GM12878 (cell line): ENCODE measurements around the gene NDNF. TPM values are rescaled to one million over a fixed set of nuclear protein-coding genes. Genes with fewer than 3 reads are reported as not detected.

Experiments used
- ATAC-seq: fragments of 200-7000 bp; cut with Tn5 transposase; 3 replicates; pipeline ENCODE4 v1.9.1; 2020; ENCODE audit warnings: mild to moderate bottlenecking, moderate library complexity
- BruUV-seq: library from RNA; stranded (reverse); fragments of 400-500 nt; replicated peaks from 2 replicates; lab custom pipeline; 2021; lab: Mats Ljungman, UMichigan
- CTCF ChIA-PET: fragments of 300-600 bp; sonication (Branson Sonifier 250); formaldehyde crosslinking; extraction: SDS; loops from one replicate; lab custom pipeline; 2021; ENCODE audit warnings: inconsistent platforms; lab: Yijun Ruan, JAX
- POLR2A ChIA-PET: fragments of 350-600 bp; formaldehyde crosslinking; extraction: SDS; loops from one replicate; lab custom pipeline; 2021; ENCODE audit warnings: inconsistent platforms; lab: Charles Lee
- RAD21 ChIA-PET: fragments of 300-600 bp; sonication (Branson Sonifier 250); formaldehyde crosslinking; loops from one replicate; lab custom pipeline; 2023; ENCODE audit warnings: antibody characterized with exemption; ENCODE audit not compliant: unreplicated experiment; lab: Charles Lee
- SMC1A ChIA-PET: fragments of 300-600 bp; sonication (Branson Sonifier 250); formaldehyde crosslinking; loops from one replicate; lab custom pipeline; 2023; ENCODE audit not compliant: unreplicated experiment, uncharacterized antibody; lab: Charles Lee
- DNase-seq: peaks from one replicate; pipeline ENCODE4 v3.0.0-alpha.2; 2011; ENCODE audit warnings: low read depth, low spot score
- FAIRE-seq: peaks from 3 replicates; lab custom pipeline; 2011; peaks lifted over from hg19 to GRCh38; lab: Jason Lieb, UNC
- H2AFZ ChIP-seq: 2 replicates; pipeline ENCODE4 v1.6.0; 2011; ENCODE audit warnings: low read depth, low read length, control low read depth; ENCODE audit not compliant: control insufficient read depth
- H3K27ac ChIP-seq: 2 replicates; pipeline ENCODE4 v1.5.1; 2011; ENCODE audit warnings: control low read depth; ENCODE audit not compliant: control insufficient read depth, insufficient read depth
- H3K27me3 ChIP-seq, 2 experiments: replicated peaks in 1 of 2; 2 replicates each; pipeline versions ENCODE4 v1.6.0 to v1.6.1; 2011; ENCODE audit warnings: low read length in 1 of 2; ENCODE audit not compliant: control insufficient read depth in 2 of 2, insufficient read depth in 2 of 2
- H3K36me3 ChIP-seq, 2 experiments: 2 replicates each; pipeline ENCODE4 v1.5.1; 2011; ENCODE audit warnings: low read length in 1 of 2; ENCODE audit not compliant: control insufficient read depth in 2 of 2, insufficient read depth in 2 of 2
- H3K4me1 ChIP-seq: 2 replicates; pipeline ENCODE4 v1.6.1; 2011; ENCODE audit warnings: mild to moderate bottlenecking, low read length, moderate library complexity, mixed read lengths; ENCODE audit not compliant: control insufficient read depth, insufficient read depth
- H3K4me2 ChIP-seq: 2 replicates; pipeline ENCODE4 v1.6.0; 2011; ENCODE audit warnings: control low read depth; ENCODE audit not compliant: control insufficient read depth, insufficient read depth
- H3K4me3 ChIP-seq: fragments of 200-600 bp; sonication (generic); 2 replicates; pipeline ENCODE4 v1.5.1; 2016
- H3K79me2 ChIP-seq: 2 replicates; pipeline ENCODE4 v1.6.0; 2011; ENCODE audit warnings: low read length; ENCODE audit not compliant: control insufficient read depth, insufficient read depth
- H3K9ac ChIP-seq: 2 replicates; pipeline ENCODE4 v1.8.0; 2011; ENCODE audit warnings: low read length, control low read depth, mixed read lengths; ENCODE audit not compliant: control insufficient read depth, insufficient read depth
- H3K9me3 ChIP-seq: replicated peaks from 3 replicates; pipeline ENCODE4 v1.5.1; 2011; ENCODE audit warnings: mild to moderate bottlenecking, low read length; ENCODE audit not compliant: control insufficient read depth, insufficient read depth
- H4K20me1 ChIP-seq: 2 replicates; pipeline ENCODE4 v1.6.0; 2011; ENCODE audit not compliant: control insufficient read depth, insufficient read depth
- MEF2B ChIP-seq: fragments of 450-650 bp; IDR thresholded peaks from 2 replicates; pipeline ENCODE4 v1.6.1; 2018; ENCODE audit warnings: mild to moderate bottlenecking, moderate library complexity; ENCODE audit not compliant: partially characterized antibody, poor library complexity, severe bottlenecking
- POLR2AphosphoS5 ChIP-seq: IDR thresholded peaks from 2 replicates; pipeline ENCODE4 v1.6.1; 2011; ENCODE audit warnings: mild to moderate bottlenecking, low read length, inconsistent platforms
- WGBS: methylation state at CpG from one replicate; pipeline ENCODE4 v1.1.6; 2016; ENCODE audit warnings: low lambda C conversion rate; ENCODE audit not compliant: insufficient replicate concordance, insufficient coverage; ENCODE audit errors: missing lambda C conversion rate; 5-methylcytosine and 5-hydroxymethylcytosine counted together
- in situ Hi-C: fragments of 300-500 bp; cut with MboI; formaldehyde crosslinking; loops from 9 replicates; pipeline ENCODE4 v1.14.3; 2018; ENCODE audit warnings: mixed read lengths
- intact Hi-C: fragments of 100-400 bp; cut with micrococcal nuclease; formaldehyde crosslinking; loops from one replicate; pipeline ENCODE4 v1.14.2; 2022; ENCODE audit not compliant: unreplicated experiment
- polyA plus RNA-seq, 11 experiments: library from polyadenylated mRNA; depleted of rRNA in 4 of 11; unstranded in 6 of 11; stranded (reverse) in 5 of 11; fragments of >200 nt; fragmentation: Nextera tagmentation in 4 of 11; fragmentation: Illumina TruSeq in 1 of 11; extraction: Ambion mirVana in 4 of 11; extraction: Trizol in 1 of 11; gene quantifications; 1 replicate in 1 of 11; 2 replicates in 10 of 11; pipeline versions ENCODE4 v1.2.1 to v1.2.3, GENCODE V29; 2011 to 2016; ENCODE audit warnings: inconsistent platforms in 2 of 11, missing spikeins in 2 of 11, low read depth in 1 of 11
- total RNA-seq, 4 experiments: library from RNA; depleted of rRNA in 3 of 4; stranded (reverse); fragments of >200 nt in 3 of 4; fragmentation: Illumina TruSeq in 1 of 4; extraction: Trizol in 1 of 4; gene quantifications; 2 replicates each; pipeline versions ENCODE4 v1.2.1 to v1.2.3, GENCODE V29; 2013 to 2021
- TF ChIP-seq, protein P1 (sequence below): fragments of 450-650 bp; formaldehyde crosslinking; IDR thresholded peaks from 2 replicates; pipeline ENCODE4 v1.5.0; 2022; ENCODE audit warnings: mild to moderate bottlenecking, missing genetic modification characterization
- TF ChIP-seq, protein P2 (sequence below): IDR thresholded peaks from 2 replicates; pipeline ENCODE4 v1.6.1; 2012; ENCODE audit warnings: low read depth, low read length, improper control_type of control experiment
- TF ChIP-seq, protein P3 (sequence below): fragments of 450-650 bp; formaldehyde crosslinking; IDR thresholded peaks from 2 replicates; pipeline ENCODE4 v1.4.0; 2020; ENCODE audit warnings: mild to moderate bottlenecking, moderate library complexity
- TF ChIP-seq, protein P4 (sequence below): fragments of 450-650 bp; IDR thresholded peaks from 2 replicates; pipeline ENCODE4 v1.6.1; 2016; ENCODE audit warnings: mild to moderate bottlenecking, moderate library complexity, borderline replicate concordance

Gene NDNF
- total and polyA plus RNA-seq, 10 of the 15 experiments (the other 5 are each of a cell fraction or from before 2014, with no cell fraction given): 0.26 TPM; not detected in 9

DNA sequence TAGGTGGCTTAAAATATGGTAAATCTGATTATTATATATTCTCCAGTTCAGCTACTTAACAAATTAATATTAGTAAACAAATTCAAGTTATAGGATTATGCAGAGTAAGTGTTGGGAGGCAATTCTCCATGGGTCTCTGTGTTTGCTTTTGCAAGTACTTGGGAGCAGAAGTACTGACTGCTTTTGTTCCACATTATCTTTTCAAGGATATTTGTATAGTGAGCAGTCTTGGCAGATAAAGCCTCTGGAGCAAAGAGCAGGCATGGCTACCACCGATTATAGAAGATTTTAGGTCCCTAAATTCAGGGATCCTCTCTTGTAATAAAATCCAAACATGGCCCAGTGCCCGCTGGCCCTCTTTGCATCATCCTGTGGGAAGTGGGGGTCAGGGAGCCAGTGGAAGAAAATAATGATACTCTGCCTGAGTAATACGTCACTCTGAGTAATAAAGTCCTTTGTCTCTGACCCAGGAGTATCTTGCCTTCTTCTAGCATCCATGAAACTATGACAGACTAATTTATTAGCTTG, 23.2 kb downstream of the NDNF start:
- intact Hi-C loops: no loop called here
- no peak for ATAC-seq
- POLR2A ChIA-PET: no interaction called here

More for the DNA sequence above, 23.2 kb downstream of the NDNF start:
- Histone ChIP-seq H3K4me2 (no peak overlapping the region), H3K79me2 (no peaks in the 10 kb centered on the region), H3K27ac (no peak overlapping the region), H3K36me3 (no peaks in the 10 kb centered on the region), H3K27me3 (no peaks in the 10 kb centered on the region; a peak in 2 of 4 replicates), H3K9me3 (no peaks in the 10 kb centered on the region), H2AFZ (no peak overlapping the region), H4K20me1 (no peaks in the 10 kb centered on the region), H3K4me3 (no peak overlapping the region), H3K9ac (no peak overlapping the region), H3K4me1 (no peaks in the 10 kb centered on the region)
- TF ChIP-seq, protein P1, sequence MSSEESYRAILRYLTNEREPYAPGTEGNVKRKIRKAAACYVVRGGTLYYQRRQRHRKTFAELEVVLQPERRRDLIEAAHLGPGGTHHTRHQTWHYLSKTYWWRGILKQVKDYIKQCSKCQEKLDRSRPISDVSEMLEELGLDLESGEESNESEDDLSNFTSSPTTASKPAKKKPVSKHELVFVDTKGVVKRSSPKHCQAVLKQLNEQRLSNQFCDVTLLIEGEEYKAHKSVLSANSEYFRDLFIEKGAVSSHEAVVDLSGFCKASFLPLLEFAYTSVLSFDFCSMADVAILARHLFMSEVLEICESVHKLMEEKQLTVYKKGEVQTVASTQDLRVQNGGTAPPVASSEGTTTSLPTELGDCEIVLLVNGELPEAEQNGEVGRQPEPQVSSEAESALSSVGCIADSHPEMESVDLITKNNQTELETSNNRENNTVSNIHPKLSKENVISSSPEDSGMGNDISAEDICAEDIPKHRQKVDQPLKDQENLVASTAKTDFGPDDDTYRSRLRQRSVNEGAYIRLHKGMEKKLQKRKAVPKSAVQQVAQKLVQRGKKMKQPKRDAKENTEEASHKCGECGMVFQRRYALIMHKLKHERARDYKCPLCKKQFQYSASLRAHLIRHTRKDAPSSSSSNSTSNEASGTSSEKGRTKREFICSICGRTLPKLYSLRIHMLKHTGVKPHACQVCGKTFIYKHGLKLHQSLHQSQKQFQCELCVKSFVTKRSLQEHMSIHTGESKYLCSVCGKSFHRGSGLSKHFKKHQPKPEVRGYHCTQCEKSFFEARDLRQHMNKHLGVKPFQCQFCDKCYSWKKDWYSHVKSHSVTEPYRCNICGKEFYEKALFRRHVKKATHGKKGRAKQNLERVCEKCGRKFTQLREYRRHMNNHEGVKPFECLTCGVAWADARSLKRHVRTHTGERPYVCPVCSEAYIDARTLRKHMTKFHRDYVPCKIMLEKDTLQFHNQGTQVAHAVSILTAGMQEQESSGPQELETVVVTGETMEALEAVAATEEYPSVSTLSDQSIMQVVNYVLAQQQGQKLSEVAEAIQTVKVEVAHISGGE: no peak
- TF ChIP-seq, protein P2, sequence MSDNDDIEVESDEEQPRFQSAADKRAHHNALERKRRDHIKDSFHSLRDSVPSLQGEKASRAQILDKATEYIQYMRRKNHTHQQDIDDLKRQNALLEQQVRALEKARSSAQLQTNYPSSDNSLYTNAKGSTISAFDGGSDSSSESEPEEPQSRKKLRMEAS: no peak
- TF ChIP-seq, protein P3, sequence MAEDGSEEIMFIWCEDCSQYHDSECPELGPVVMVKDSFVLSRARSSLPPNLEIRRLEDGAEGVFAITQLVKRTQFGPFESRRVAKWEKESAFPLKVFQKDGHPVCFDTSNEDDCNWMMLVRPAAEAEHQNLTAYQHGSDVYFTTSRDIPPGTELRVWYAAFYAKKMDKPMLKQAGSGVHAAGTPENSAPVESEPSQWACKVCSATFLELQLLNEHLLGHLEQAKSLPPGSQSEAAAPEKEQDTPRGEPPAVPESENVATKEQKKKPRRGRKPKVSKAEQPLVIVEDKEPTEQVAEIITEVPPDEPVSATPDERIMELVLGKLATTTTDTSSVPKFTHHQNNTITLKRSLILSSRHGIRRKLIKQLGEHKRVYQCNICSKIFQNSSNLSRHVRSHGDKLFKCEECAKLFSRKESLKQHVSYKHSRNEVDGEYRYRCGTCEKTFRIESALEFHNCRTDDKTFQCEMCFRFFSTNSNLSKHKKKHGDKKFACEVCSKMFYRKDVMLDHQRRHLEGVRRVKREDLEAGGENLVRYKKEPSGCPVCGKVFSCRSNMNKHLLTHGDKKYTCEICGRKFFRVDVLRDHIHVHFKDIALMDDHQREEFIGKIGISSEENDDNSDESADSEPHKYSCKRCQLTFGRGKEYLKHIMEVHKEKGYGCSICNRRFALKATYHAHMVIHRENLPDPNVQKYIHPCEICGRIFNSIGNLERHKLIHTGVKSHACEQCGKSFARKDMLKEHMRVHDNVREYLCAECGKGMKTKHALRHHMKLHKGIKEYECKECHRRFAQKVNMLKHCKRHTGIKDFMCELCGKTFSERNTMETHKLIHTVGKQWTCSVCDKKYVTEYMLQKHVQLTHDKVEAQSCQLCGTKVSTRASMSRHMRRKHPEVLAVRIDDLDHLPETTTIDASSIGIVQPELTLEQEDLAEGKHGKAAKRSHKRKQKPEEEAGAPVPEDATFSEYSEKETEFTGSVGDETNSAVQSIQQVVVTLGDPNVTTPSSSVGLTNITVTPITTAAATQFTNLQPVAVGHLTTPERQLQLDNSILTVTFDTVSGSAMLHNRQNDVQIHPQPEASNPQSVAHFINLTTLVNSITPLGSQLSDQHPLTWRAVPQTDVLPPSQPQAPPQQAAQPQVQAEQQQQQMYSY (CRISPR knock-in tag): no peak
- TF ChIP-seq MEF2B (no peak), POLR2AphosphoS5 (no peak)
- TF ChIP-seq, protein P4, sequence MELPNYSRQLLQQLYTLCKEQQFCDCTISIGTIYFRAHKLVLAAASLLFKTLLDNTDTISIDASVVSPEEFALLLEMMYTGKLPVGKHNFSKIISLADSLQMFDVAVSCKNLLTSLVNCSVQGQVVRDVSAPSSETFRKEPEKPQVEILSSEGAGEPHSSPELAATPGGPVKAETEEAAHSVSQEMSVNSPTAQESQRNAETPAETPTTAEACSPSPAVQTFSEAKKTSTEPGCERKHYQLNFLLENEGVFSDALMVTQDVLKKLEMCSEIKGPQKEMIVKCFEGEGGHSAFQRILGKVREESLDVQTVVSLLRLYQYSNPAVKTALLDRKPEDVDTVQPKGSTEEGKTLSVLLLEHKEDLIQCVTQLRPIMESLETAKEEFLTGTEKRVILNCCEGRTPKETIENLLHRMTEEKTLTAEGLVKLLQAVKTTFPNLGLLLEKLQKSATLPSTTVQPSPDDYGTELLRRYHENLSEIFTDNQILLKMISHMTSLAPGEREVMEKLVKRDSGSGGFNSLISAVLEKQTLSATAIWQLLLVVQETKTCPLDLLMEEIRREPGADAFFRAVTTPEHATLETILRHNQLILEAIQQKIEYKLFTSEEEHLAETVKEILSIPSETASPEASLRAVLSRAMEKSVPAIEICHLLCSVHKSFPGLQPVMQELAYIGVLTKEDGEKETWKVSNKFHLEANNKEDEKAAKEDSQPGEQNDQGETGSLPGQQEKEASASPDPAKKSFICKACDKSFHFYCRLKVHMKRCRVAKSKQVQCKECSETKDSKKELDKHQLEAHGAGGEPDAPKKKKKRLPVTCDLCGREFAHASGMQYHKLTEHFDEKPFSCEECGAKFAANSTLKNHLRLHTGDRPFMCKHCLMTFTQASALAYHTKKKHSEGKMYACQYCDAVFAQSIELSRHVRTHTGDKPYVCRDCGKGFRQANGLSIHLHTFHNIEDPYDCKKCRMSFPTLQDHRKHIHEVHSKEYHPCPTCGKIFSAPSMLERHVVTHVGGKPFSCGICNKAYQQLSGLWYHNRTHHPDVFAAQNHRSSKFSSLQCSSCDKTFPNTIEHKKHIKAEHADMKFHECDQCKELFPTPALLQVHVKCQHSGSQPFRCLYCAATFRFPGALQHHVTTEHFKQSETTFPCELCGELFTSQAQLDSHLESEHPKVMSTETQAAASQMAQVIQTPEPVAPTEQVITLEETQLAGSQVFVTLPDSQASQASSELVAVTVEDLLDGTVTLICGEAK: no peak
- CTCF ChIA-PET: interaction anchor here (1.2 to 1.5 kb wide), 2 partner anchors 12 to 195 kb away, joined by 3 to 4 read pairs; no protein-coding TSS in a partner anchor
- FAIRE-seq (no peak), DNase-seq (no peak)
- RAD21 ChIA-PET: no interaction called here
- in situ Hi-C loops: no loop called here
- SMC1A ChIA-PET: no interaction called here
- no TSS peak for BruUV-seq
- WGBS: 0% methylated on average over 3 of the region's 3 CpGs
